Fibroblast of pulmonary artery (primary cell): Measurements from ENCODE around the gene NRL.
A peak's percentile ranks its signal among the peaks of the same experiment; 100 is the strongest.
"Not testable (repeated sequence)": the region's sequence is repeated elsewhere in the genome, so short reads cannot be mapped to it uniquely, and the experiment has no call there.

Source experiments
- DNase-seq: peaks from one replicate; pipeline ENCODE4 v3.0.0-alpha.2; 2010; ENCODE audit warnings: low read depth
- H3K4me3 ChIP-seq: replicated peaks from 2 replicates; pipeline ENCODE4 v1.5.1; 2011; ENCODE audit warnings: low read depth, mild to moderate bottlenecking, control low read depth, low read length, moderate library complexity
- CTCF ChIP-seq: IDR thresholded peaks from 2 replicates; pipeline ENCODE4 v1.5.1; 2011; ENCODE audit warnings: mild to moderate bottlenecking, control low read depth, low read length, inconsistent platforms; ENCODE audit errors: missing control alignments

The NRL gene

GRCh38 chr14:24051176-24051788 lies 63.5 kb downstream of the NRL start:
- DNase-seq, result no peak
- no peak for TF ChIP-seq CTCF
- H3K4me3 ChIP-seq, result peak overlapping the region; percentile 51

DNA sequence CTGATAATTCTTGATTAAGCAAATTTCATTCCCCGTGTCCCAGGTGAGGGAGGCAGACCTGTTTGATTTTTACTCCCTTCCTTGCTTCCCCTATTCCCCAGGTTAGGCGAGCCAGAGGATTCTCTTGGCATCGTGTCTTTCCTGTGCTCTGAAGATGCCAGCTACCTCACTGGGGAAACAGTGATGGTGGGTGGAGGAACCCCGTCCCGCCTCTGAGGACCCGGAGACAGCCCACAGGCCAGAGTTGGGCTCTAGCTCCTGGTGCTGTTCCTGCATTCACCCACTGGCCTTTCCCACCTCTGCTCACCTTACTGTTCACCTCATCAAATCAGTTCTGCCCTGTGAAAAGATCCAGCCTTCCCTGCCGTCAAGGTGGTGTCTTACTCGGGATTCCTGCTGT lies 64.0 kb downstream of the NRL start:
- not testable (repeated sequence) for H3K4me3 ChIP-seq, DNase-seq

DNA sequence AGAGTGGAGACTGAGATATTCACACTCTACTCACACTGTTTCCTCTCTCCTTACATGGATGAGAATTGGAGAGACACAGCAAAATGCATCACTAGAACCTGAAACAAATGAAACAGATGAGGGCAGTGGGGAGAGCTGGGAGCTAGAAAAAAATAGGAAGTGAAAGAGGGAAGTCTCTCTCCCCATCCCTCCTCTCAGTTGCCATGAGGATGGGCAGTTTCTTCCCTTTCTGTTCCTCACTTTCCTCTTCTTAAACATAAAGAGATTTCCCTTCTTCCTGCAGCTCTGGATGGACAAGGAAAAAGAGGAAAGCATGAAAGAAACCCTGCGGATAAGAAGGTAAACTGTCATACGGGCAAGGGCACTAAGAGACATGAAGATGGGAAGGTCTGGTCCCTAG lies 65.7 kb downstream of the NRL start:
- DNase-seq, H3K4me3 ChIP-seq: not testable (repeated sequence)

DNA sequence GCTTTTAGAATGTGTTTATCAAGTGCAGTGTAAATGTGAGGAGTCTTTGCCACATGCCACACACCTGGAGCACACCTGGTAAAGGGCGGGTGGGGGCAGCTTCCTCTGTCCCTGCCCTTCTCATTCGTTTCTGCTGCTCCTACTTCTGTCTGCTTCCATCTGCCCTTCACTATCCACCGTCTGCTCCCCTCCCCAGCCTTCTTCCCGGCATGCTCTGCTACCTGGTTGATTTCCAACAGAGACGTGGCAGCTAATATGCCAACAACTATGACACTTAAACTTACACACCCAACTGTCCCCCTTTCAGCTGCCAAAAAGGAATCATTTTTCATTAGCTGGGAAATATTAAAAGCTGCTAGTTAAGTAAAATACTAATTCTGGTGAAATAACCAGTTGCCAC lies 72.0 kb downstream of the NRL start:
- DNase-seq, result no peak
- no peak for TF ChIP-seq CTCF
- H3K4me3 ChIP-seq, result no peak overlapping the region

DNA sequence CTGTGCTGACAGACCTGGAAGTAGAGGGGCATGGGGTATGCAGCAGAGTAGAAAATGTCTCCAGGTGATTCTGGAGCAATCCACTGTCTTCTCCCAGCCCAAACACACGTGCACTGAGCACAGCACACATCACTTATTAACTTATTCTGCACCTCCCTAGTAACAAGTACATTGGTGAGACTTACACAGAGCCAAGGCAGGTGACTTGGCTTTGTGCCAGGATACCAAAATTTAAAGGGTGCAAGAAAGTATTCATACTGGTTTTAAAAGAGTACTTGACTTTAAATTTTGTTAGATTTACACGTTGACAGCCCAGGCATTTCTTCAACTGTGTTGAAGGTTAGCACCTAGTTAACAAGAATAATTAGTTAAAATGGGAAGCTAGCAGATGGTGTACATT lies 74.1 kb downstream of the NRL start:
- no peak for DNase-seq
- no peak for TF ChIP-seq CTCF
- H3K4me3 ChIP-seq, result no peak overlapping the region

DNA sequence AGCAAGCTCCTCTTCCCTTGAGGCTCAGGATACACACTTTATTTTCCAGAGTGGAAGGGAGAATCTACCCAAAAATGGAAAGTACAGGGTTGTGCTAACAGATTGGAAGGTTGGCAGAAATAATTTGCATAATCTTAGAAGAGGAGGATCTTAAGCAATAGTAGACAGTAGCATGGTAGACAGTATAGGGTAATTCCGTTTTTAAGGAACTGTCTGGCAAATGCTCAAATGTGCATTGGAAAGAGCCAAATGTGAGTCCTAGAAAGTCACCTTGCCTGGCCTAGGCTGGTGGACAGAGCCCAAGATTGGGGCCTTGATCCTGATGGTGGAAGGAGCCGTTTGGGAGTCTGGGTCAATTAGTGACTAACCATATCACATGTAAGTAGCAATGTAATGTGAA lies 76.1 kb downstream of the NRL start:
- no peak overlapping the region for H3K4me3 ChIP-seq
- DNase-seq, result no peak
- TF ChIP-seq CTCF, result no peak

DNA sequence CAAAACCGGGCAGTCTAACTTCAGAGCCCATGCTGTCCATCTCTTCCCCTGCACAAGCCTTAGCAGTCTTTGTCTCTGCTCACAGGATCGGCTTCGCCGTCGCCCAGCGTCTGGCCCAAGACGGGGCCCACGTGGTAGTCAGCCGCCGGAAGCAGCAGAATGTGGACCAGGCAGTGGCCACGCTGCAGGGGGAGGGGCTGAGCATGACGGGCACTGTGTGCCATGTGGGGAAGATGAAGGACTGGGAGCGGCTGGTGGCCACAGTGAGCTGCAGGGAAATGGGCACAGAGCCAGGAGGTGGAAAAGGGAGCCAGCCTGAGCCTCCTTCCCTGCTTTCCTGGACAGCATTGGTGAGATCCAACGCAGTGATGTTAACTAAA lies 77.1 kb downstream of the NRL start:
- no peak overlapping the region for H3K4me3 ChIP-seq
- DNase-seq, result no peak
- no peak for TF ChIP-seq CTCF

- DNase-seq, H3K4me3 ChIP-seq: not testable (repeated sequence)
These were observed 77.6 kb downstream of the NRL start for GRCh38 chr14:24036963-24037657.
